Activated CD8-positive, alpha-beta memory T cell treated with anti-CD3 and anti-CD28 coated beads, Interleukin-2, amount 50 U/mL, for 48 hours (primary cell): Measurements from ENCODE around the gene HOXA7.

Source experiments
- DNase-seq: peaks from one replicate; pipeline ENCODE4 v3.0.0-alpha.2; 2020

HOXA7 gene

GRCh38 chr7:27104341-27105058 lies 52.0 kb downstream of the HOXA7 start:
- peak; percentile 18 for DNase-seq
